Thyroid gland (tissue), 4 donors: ENCODE data around the gene ALOX12.

Source experiments
- CTCF ChIP-seq, 6 experiments: fragments of 200-600 bp in 3 of 6; fragments of 450-650 bp in 3 of 6; sonication (generic) in 3 of 6; IDR thresholded peaks; one replicate each; pipeline ENCODE4 v1.5.1; 2016 to 2019; ENCODE audit warnings: antibody characterized with exemption in 6 of 6, mild to moderate bottlenecking in 2 of 6, inconsistent platforms in 1 of 6, moderate library complexity in 1 of 6
- POLR2A ChIP-seq, 2 donors: fragments of 450-650 bp; IDR thresholded peaks; one replicate each; pipeline ENCODE4 v1.6.1; 2017; ENCODE audit warnings: antibody characterized with exemption in 2 of 2, mild to moderate bottlenecking in 2 of 2, moderate library complexity in 1 of 2

- TF ChIP-seq POLR2A (IDR thresholded peaks at IDR 0.05) (no peak), CTCF (IDR thresholded peaks at IDR 0.05) (no peak)
Measured at GRCh38 chr17:7020894-7021664, 25.2 kb downstream of the ALOX12 start.
